Activated effector memory CD4-positive, alpha-beta T cell treated with Interleukin-2 at 50 U/mL for 16 hours (primary cell): Measurements from ENCODE around the gene CORO2B.

ENCODE experiments used
- DNase-seq: peaks from one replicate; pipeline ENCODE4 v3.0.0-alpha.2; 2020

CORO2B gene

DNA sequence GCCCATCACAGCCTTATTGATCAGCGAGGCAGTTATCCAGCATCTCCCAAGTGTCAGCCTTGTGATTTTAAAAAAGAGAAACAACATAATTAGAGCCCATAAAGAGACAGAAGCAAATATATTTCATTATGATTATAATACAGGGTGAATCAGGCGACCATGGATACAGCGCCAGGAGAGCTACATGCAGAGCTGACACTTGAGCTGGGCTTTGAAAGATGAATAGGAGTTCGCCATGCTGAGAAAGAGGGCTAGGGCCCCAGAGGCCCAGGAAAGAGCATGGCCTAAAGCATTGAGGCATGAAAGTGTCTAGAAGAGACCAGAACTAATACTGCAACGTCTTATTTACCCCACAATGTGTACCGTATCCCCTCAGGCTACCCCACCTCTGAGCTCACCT lies 4.2 kb upstream of the CORO2B start:
- DNase-seq = no peak

DNA sequence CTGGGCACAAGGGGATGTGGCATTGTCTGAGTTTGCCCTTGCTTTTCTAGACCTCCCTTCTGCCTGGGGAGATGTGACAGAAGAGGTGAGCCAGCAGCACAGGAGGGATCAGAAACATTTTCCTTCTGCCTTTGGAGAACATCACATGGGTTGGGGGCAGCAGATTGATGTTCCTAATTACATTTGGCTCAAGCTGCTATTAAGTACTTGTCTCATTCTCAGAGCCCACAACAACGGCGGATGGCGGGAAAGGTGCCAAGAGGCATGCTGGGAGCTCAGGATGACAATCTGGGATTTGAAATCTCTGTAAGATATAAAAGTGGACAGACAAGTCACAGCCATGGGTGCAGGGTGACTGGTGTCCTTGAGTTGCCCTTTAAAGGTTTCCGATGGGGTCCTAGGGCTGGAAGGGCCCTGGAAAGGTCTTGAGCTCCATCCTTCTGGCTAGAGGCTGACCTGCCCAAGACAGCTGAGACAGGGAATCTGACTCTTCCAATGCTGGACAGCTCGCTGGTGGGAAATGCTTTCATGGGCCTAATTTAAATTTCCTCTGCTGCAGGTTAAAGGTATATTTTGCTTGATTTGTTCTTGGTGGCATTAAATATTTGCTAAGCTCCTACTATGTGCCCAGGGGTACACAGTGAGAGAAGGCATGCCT lies 2.4 kb upstream of the CORO2B start:
- no peak for DNase-seq

DNA sequence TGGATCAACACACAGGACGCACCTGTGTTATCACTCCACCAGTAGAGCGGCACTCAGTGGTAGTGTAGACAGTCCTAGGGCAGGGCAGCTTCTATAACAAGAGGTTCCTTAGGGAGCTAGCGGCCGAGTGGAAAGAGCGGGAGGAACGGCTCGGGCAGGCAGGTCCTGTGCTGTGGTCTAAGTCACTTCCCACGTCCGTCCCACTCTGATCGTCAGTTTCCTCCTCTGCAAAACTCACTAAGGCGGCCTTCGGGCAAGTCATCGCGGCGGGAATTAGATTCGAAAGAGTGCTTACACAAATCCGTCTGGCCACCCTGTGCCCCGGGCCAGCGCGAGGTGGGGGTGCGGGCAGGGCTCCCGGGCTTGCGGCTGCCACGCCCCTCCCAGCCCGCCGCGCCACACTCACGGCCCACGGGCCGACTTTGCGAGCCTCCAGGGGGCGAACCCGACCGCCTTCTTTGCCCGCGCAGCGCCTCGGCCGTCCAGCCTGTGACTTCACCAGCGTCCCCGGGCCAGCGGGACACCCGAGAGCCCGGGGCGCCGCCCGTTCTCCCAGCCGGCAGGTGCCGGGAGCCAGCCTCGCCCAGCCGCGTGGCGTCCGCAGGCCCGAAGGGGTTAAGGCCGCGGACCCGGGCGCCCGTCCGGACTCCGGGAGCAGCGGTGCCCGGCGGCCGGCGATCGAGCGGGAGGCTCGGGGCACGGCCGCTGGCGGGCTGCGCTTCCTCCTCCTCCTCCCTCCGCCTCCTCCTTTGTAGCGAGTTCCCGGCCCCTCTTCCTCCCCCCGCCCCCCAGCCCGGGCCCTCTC lies 416 bp upstream of the CORO2B start:
- no peak for DNase-seq

DNA sequence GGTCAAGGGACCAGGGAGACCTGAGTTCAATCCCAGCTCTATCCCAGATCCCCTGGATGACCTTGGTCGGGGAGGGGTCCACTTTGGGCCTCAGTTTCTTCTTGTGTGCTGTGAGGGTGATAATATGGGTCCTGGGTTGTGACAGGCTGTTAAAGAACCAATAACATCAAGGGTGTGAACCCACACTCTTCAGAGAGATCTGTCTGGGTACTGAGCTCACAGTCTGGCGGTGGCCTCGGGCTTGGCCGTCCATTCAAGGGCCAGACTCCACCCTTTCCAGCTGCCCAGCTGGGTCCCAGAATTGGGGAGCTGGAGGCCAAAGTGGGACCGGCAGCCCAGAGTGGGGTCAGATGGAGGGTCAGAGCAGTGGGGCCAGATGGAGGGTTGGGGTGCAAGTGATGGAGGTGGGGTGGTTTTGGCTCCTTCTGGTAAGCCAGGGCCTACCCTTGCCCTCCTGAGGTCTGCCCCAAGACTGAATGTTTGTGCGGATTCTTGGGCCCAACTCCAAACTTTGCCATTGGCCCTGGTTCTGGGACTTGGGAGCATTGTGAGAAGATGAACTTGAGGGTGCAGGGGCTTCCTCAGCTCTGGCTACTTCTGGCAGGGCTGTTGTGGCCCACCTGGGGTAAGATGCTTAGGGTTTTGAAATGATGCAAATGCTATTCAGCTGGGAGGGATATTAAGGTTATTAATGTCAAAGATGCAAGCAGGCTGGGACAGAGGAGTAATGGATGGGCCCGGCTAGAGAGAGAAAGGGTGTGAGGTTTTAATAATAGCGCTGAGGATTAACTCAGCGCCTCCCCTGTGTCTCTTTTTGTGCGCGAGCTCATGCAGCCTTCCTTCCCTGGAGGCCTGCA lies 1.5 kb downstream of the CORO2B start:
- no peak for DNase-seq

DNA sequence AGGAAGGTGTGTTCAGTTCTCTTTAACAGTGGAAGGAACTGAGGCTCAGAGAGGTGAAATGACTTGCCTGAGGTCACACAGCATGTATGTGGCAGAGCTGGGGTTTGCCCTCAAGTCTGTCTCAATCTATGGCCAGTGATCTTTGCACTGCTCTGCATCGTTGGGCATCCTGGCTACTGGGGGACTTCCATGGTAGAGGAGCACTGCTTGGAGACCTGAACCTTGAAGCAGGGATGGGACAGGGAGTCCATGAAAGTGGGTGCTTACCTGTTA lies 2.0 kb downstream of the CORO2B start:
- DNase-seq = no peak

DNA sequence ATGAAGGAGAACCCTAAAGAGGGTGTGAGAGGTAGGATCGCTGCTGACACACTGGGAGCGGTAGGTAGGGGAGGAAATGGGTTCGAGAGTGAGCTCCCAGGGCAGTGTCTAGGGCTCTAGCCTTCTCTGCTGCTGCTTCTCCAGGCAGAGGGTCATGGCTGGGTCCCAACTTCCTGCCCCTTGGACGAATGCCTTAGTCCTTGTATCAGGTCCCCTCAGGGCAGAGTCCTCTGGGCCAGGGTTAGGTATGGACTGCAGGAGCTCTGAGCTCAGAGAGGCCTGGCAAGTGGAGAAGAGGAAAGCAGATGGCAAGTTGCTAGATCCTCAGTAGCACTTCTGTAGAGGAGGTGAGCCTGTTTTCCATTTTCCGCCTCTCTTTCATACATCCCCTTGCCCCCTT lies 2.9 kb downstream of the CORO2B start:
- no peak for DNase-seq

DNA sequence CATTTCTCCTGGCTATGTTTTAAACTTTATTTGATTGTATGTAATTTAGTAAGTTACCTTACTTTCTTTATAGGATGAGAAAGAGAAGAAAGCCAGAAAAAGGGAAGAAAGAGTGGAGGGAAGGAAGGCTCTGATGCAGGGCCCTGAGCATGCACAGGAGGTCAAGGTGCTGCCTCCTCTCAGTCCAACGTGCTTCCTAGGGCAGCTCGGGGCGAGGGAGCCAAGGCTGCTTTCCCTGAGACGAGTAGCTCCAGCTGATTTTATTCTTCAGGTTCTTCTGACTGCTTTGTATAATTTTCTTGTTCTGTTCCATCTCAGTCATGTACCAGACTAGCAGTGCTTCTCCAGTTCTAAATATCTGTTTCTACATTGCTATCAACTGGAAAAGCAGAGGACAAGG lies 3.4 kb downstream of the CORO2B start:
- DNase-seq = no peak

DNA sequence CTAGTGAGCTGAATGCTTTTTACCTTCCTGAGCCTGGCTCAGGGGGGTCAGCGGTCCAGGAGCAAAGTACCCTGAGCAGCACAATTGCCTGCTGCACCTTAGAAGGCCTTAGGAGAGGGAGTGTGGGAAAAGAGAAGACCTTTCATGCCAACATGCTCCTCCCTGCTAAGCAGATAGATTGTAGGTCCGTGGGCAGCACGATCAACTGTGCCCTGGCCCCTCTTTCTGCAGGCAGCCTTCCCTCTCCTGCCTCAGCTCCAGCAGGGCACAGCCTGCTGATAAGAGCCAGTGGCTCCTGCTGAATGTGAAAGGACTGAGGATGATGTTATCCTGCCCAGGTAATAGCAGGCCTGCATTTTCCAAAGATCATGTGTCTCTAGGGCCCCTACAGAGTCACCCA lies 4.1 kb downstream of the CORO2B start:
- DNase-seq = no peak

DNA sequence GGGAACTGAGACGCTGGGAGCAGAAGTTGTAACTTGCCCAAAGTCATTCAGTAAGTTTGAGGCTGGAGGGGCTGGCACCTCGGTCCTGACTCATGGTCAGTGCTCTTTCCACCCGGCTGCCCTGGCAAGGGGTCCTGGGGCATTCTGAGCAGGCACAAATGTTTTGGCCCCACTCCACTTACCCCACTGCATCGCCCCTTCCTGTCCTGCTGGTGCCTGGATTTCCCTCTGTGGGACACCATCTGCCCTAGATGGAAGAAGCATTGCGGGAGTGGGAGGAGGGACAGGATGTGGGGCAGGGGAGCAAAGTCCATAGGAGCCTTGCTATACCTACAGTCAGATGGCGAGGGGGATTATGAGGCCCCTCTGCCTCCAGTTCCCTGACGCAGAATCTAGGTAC lies 4.5 kb downstream of the CORO2B start:
- DNase-seq = no peak

DNA sequence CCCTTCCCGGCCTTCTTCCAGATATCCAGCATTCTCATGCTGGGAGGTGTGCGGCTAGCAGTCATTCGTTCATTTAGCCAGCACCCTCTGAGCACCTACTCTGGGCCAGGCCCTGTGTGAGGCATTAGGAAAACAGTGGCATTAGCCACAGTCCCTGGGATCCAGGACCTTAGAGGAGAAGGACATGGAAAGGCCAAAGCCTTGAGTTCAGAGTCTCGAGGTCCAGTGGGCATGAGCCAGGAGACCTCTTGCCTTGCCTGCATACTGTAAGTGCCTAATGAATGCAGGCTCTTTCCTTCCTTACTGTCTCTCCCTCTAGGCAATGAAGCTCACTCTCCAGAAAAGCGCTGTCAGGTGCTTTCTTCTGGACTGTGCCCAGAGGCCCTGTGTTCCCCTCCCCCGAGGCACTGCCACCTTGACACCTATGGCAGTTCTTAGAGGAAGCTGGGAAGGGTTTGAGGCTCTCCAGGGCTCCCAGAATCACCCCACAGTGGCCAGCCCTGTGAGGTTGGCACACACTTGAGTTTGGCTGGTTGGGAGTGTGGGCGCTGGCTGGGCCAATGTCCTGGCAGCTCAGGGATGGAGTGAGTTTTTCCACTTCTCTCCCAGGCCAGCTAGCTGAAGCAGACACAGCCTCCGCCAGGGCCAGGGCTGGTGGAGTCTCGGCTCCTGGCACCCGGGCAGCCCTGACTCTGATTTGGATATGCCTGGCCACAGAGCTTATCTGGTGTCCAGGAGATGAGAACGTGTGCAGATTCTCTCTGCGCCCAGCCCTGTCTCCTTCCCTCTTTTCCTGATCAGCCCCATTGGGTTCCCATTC lies 5.4 kb downstream of the CORO2B start:
- DNase-seq = no peak

DNA sequence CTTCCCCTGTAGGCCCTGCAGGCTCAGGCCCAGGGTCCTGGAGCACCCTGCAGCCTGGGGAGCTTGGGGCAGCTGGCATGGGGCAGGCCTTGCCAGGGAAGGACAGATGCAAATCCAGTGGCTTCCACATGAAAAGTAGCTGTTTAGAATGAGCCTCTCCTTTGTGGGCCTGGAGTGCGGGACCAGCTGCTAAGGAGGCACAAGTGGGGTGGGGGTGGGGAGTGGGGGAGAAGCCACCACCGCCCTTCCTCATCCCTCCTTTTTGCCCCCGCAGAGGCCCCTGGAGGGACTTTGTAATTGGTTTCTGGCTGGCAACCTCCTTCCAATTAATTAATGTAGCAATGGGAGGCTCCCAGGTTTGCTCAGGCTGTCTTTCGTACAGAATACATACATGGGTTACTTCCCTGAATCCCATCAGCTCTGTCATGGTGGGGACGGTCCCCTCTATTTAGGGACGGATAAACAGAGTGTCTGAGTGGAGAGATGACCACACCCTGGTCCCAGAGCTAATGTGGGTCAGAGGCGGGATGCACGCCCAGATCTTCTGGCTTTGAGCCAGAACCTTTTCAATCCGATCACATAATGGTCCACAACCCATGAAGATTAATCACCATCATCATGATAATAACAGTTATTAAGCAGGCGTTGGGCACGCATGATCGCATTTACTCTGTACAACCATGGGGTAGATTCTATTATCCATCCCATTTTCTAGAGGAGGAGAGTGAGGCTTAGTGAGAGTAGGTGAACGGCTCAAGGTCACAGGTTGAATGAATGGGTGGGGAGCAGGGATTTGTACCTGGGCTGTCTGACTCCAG lies 6.2 kb downstream of the CORO2B start:
- no peak for DNase-seq

DNA sequence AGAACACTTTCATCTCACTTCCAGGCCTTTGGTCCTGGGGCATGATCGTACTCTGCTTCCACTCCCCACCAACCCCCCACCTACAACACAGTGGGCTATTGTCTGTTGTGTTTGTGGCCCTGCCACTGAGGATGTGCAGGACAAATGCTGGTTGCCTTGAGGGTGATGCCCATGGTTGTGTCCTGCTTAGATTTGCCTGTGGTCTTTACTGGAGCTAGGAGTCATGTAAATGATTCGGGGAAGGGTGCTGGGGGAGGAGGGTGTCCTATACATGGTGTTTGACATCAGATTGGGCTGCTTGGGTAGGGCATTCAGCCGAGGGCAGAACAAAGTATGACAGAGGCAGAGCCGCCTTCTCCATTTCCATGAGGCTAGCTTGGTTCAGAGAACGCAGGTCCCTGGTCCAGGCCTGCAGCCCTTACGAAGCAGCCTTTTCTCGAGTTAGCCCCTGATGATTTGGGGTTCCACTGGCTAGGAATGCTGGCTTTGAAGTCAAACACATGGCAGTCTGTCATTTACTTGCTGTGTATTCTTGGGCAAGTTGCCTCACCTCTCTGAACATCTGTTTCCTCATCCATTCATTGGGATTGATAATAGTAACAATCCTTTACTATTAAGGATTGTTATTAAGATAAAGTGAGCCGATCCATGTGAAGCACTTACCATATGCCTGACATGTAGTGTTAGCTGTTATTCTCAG lies 6.9 kb downstream of the CORO2B start:
- no peak for DNase-seq

DNA sequence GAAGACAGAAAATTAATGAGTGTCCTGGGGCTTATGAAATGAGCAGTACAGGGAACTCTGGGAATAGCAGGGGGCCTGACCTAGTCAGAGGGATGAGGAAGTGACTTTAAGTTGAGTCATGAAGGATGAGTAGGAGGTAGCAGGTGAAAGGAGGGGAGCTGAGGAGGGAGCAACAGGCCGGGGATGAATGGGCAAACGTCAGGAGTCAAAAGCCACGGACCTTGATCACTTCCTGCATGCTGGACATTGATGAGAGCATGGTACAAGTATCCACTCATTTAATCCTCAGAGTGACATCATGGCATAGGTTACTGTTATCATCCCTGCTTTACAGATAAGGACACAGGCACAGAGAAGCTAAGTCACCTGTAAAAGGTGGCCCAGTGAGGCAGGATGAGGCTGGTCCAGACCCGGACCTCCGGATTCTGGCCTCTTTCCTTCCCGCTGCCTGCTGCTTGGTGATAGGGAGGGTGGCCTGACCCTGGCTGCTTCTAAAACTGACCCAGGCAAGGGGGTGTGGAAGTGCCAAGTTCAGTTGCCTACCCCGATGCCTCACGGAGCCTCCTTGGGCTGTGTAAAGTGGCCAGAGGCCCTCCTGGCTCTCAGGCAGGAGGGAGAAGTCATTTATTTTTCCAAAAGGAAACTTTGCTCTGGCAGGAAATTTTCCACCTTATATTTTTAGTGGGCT lies 7.6 kb downstream of the CORO2B start:
- no peak for DNase-seq

DNA sequence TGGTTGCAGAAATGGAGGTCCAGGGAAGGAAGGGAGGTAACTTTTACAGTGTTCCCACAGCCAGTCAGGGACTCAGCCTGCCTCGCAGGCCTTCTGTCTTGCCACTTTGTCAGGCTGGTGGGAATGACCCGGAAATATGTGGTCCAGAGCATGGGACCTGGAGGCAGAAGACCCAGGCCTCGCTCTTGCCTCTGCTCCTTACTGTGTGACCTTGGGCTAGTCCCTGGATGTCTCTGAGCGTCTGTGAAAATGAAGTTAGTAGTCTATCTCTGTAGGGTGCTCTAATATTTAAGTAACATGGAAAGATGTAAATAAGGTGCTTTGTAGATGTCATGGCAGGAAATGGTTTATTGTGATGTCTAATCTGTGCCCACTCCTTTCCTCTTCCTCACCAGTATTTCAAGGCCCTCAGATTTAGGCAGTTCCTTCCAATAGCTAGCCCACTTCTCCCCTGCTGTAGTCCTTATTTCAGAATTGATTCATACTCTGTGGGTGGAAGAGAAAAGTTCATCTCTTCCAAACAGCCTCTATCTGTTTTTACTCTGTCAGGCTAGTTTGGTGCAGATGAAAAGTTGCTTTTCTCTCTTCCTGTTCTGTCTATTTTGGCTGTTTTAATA lies 9.1 kb downstream of the CORO2B start:
- no peak for DNase-seq

DNA sequence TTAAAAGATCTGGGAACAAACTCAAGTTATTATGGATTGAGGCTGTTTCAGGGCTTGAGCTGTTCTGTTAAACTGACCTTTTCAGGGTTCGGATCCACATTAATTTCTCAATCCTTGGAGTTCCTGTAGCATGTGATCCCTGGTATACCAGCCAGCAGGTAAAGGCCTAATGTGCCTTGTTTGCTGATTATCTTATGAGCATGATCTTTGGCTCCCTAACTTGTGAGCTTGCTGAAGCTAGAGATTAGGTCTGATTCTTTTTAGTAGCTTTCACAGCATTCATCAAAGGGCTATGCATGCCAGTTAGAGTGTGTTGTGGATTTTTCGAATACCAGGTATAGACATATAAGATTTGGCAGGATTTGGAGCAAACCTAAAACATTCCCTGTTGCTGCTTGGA lies 10.3 kb downstream of the CORO2B start:
- DNase-seq = no peak

DNA sequence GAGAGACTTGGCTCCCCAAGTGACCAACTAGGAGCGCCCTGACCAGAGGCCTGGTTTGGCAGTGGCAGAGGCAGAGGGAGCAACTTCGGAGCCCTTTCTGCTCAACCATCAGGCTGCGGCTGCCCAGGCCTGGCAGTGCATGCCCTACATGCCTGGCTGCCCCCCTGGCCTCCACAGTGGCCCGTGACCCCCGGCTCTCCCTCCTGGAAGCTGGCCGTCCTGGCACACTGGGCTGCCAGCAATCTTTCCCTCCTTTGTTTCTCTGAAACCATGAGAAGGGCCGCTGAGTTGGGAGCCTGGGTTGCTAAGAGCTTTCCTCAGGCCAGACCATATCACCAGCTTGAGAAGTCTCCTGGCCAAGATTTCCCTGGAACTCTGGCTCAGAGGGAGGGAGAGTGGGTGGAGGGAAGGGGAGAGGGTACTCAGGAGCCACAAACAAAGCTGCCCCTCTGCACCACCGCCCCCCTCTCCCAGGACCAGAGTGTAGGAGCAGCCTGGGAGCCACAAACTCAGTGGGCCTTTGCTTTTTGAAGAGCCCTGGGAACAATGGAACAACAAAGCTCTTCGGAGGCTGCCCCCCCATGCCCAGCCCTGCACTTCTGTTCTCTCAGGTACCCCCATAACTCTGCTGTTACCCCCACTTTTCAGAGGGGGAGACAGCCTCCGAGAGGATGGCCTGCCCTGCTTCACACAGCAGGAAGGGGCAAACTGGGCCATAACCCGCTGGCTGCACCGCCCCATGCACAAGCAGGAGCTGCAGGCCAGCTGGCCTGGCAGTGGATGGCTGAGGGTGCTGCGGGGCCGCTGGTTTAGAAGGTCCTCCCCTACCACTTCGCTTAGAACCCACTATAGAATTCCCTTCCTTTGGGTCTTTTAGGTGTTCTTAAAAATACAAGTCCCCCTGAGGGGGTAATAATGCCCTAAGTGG lies 11.3 kb downstream of the CORO2B start:
- DNase-seq = no peak

DNA sequence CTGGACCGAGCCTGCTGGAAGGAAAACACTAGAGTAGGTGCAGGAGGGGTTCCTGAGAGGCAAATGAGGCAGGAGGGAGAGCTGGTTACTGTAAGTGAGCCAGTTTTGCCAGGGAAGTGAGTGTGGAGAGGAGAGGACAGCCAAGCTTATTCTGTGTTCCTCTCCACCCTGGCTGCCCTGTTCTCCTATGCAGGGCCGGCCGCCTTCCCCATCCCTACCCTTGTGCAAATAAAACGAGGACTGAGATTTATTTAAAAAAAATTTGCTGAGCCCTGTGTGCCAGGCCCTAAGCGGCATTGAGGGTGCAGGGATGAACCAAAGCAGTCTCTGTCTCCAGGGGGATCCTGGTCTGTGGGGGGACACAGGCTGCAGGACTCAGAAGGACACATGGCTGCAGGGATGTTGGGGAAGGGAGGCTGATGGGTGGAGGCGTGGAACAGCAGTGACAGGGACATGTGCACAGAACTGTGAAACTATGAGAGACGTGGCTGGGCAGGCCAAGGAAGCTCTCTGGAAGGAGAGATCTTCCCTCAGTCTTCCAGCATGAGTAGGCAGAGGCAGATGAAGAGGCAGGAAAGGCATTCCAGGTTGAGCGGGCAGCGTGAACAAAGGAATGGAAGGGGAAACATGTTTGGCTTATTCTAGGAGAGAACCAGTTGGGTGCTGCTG lies 12.1 kb downstream of the CORO2B start:
- no peak for DNase-seq

DNA sequence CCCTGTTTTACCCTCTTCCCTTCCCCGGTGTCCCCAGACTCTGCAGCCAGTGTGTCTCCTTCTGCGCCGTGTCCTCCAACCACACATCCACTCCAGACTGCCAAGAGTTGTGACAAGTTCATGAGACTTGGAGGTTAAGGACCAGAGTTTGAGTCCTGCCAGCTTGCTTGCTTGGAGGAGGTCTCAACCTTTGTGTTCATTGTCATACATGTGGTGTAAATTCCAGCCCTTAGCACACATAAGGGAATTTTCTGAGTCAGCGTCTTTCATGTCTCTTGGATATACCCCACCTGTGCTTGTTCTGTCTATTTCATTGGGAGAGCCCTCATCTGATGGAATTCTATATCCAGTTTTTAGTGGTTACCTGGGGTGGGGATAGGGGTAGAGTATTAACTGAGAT lies 13.3 kb downstream of the CORO2B start:
- no peak for DNase-seq

DNA sequence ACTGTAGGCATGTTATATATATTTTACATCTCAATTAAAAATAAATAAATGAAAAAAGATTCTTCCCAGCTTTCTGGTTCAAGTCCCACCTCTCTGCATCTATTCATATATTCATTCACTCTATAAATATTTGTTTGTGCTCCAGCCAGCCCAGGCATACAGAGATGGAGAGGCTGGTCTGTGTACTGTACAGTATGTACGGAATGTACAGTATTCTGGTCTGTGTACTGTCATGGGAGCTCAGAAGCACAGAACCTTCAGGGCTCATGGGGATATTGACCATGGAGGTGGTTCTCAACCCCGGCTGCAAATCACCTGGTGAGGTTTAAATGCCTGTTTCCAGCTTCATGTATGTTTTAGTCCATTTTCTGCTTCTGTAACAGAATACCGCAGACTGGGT lies 13.8 kb downstream of the CORO2B start:
- DNase-seq = no peak
